Left lung (tissue), 10 donors: ENCODE measurements around the gene AARS2. TPM values are rescaled to one million over a fixed set of nuclear protein-coding genes. Genes with fewer than 3 reads are reported as not detected.
A peak's percentile ranks its signal among the peaks of the same experiment; 100 is the strongest.

ENCODE experiments used
- ATAC-seq: fragments of 200-7000 bp; cut with Tn5 transposase; one replicate; pipeline ENCODE4 v1.9.1; 2020; ENCODE audit warnings: moderate library complexity
- DNase-seq, 4 donors: peaks; one replicate each; pipeline ENCODE4 v3.0.0-alpha.2; 2013 to 2020
- H3K27ac ChIP-seq, 2 donors: fragments of 200-600 bp; sonication (generic) in 1 of 2; one replicate each; pipeline versions ENCODE4 v1.5.0 to v1.8.0; 2020 to 2021
- H3K27me3 ChIP-seq, 2 donors: fragments of 200-600 bp; sonication (generic) in 1 of 2; one replicate each; pipeline versions ENCODE4 v1.5.0 to v1.8.0; 2020 to 2021
- H3K36me3 ChIP-seq, 2 donors: fragments of 200-600 bp; sonication (generic) in 1 of 2; one replicate each; pipeline versions ENCODE4 v1.5.0 to v1.8.0; 2020 to 2021
- H3K4me1 ChIP-seq, 2 donors: fragments of 200-600 bp; one replicate each; pipeline ENCODE4 v1.8.0; 2021
- H3K4me3 ChIP-seq, 2 donors: fragments of 200-600 bp; sonication (generic) in 1 of 2; one replicate each; pipeline versions ENCODE4 v1.5.0 to v1.8.0; 2020 to 2021; ENCODE audit warnings: mild to moderate bottlenecking in 1 of 2
- H3K9me3 ChIP-seq, 2 donors: fragments of 200-600 bp; sonication (generic) in 1 of 2; one replicate each; pipeline versions ENCODE4 v1.5.0 to v1.8.0; 2020 to 2021
- intact Hi-C, 2 donors: fragments of 100-400 bp; cut with DNase I; formaldehyde crosslinking; loops; one replicate each; pipeline versions ENCODE4 v1.11.2 to v1.14.2; 2022
- polyA plus RNA-seq, 6 donors: library from polyadenylated mRNA; unstranded; fragments of 120-200 nt; gene quantifications; one replicate each; pipeline ENCODE4 v1.2.1, GENCODE V29; 2013; ENCODE audit not compliant: insufficient read length in 6 of 6
- total RNA-seq, 2 donors: library from RNA; stranded (reverse); fragmentation: NEBNext Ultra II Directional; extraction: Animal tissue kit (Norgen Biotek cat#: 25700); gene quantifications; one replicate each; pipeline ENCODE4 v1.2.1, GENCODE V29; 2021
- TF ChIP-seq, protein P1 (sequence below), 2 donors: fragments of 200-600 bp; sonication (generic) in 1 of 2; IDR thresholded peaks; one replicate each; pipeline versions ENCODE4 v1.5.0 to v1.8.0; 2021; ENCODE audit warnings: antibody characterized with exemption in 2 of 2
- donor health status: DM: no; HTN: yes; CAD: no.
- donor health status: DM: no; HTN: no; CAD: no.

AARS2 gene
- total and polyA plus RNA-seq, 8 donors = 10.8 to 18.8 (median 16.2) TPM

DNA sequence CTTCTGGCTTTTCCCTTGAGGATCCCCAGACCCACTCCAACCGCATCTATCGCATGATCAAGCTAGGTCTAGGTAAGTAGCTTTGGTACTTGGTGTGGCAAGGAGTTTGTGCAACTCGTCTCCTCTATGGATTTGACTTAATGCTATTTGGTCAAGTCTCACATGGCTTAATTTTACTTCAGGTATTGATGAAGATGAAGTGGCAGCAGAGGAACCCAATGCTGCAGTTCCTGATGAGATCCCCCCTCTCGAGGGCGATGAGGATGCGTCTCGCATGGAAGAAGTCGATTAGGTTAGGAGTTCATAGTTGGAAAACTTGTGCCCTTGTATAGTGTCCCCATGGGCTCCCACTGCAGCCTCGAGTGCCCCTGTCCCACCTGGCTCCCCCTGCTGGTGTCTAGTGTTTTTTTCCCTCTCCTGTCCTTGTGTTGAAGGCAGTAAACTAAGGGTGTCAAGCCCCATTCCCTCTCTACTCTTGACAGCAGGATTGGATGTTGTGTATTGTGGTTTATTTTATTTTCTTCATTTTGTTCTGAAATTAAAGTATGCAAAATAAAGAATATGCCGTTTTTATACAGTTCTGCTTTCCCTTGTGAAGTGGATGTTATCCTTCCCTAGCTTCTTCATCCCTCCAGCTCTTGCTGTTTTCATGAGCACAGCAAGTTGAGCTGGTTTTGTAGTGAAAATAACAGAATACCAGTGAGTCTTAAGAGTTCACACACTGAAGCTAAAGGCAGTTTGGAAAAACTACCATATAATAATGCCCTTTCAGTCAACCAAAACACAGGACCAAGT is 59.6 kb downstream of the AARS2 start:
- Histone ChIP-seq H3K4me1 (peaks cover 25 to 91% of the 10 kb centered on the region in 2 donors), H3K9me3 (no peaks in the 10 kb centered on the region), H3K27me3 (no peaks in the 10 kb centered on the region), H3K36me3 (peaks cover 5 to 75% of the 10 kb centered on the region in 2 donors), H3K4me3 (no peak overlapping the region), H3K27ac (no peak overlapping the region)
- DNase-seq (peak in 1 of 4 donors; percentile 25), ATAC-seq (no peak)
- intact Hi-C loops = no loop called here
- TF ChIP-seq, protein P1, sequence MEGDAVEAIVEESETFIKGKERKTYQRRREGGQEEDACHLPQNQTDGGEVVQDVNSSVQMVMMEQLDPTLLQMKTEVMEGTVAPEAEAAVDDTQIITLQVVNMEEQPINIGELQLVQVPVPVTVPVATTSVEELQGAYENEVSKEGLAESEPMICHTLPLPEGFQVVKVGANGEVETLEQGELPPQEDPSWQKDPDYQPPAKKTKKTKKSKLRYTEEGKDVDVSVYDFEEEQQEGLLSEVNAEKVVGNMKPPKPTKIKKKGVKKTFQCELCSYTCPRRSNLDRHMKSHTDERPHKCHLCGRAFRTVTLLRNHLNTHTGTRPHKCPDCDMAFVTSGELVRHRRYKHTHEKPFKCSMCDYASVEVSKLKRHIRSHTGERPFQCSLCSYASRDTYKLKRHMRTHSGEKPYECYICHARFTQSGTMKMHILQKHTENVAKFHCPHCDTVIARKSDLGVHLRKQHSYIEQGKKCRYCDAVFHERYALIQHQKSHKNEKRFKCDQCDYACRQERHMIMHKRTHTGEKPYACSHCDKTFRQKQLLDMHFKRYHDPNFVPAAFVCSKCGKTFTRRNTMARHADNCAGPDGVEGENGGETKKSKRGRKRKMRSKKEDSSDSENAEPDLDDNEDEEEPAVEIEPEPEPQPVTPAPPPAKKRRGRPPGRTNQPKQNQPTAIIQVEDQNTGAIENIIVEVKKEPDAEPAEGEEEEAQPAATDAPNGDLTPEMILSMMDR (IDR thresholded peaks at IDR 0.05) = peak; percentile 18 to 28

DNA sequence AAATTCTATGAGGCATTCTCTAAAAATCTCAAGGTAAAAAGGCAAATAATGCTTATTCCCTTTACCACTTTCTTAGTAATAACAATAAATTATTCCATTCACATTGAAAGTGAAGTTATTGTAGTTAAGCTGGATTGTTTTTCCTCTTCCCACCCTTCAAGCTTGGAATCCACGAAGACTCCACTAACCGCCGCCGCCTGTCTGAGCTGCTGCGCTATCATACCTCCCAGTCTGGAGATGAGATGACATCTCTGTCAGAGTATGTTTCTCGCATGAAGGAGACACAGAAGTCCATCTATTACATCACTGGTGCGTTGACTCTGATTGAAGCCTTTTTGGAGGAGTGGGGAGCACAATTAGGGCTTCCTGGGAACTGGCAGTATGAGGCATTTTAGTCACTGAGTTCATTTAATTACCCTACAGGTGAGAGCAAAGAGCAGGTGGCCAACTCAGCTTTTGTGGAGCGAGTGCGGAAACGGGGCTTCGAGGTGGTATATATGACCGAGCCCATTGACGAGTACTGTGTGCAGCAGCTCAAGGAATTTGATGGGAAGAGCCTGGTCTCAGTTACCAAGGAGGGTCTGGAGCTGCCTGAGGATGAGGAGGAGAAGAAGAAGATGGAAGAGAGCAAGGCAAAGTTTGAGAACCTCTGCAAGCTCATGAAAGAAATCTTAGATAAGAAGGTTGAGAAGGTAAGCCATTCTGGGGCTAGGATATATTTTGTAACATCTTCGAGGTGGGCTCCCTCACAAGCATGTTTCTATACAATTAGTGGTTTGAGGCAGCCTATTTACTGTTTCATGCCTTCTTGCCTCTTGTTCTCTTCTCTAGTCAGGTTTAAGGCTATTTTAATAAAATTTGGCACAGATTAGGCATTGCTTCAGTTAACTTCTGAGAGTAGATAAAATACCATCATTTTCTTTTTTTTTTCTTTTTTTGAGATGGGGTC is 61.3 kb downstream of the AARS2 start:
- Histone ChIP-seq H3K27me3 (no peaks in the 10 kb centered on the region), H3K27ac (no peak overlapping the region), H3K4me1 (peaks cover 21 to 86% of the 10 kb centered on the region in 2 donors), H3K36me3 (peaks cover 5 to 74% of the 10 kb centered on the region in 2 donors), H3K9me3 (no peaks in the 10 kb centered on the region), H3K4me3 (no peak overlapping the region)
- intact Hi-C loops = no loop called here
- TF ChIP-seq, protein P1 (IDR thresholded peaks at IDR 0.05) = no peak
- ATAC-seq (no peak), DNase-seq (peak in 1 of 4 donors; percentile 24)

DNA sequence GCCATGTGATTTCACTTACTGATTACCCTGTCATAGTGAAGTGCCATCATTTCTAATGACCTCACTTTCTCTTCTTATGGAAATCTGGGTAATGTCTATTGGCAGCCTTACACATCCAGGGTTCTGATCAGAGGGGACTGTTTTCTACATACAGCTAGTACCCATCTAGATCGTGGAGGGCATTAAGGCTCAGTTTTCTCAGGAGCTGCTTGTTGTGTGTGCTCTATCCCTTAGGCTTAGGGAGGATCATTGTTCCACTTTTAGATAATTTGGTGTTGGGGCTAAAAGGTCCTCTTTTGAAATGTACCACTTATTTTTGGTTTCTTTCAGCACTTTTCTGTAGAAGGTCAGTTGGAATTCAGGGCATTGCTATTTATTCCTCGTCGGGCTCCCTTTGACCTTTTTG is 62.4 kb downstream of the AARS2 start:
- Histone ChIP-seq H3K27ac (no peak overlapping the region), H3K9me3 (no peaks in the 10 kb centered on the region), H3K27me3 (no peaks in the 10 kb centered on the region), H3K36me3 (peaks cover 5 to 74% of the 10 kb centered on the region in 2 donors), H3K4me3 (no peak overlapping the region), H3K4me1 (peaks cover 15 to 80% of the 10 kb centered on the region in 2 donors)
- TF ChIP-seq, protein P1 (IDR thresholded peaks at IDR 0.05) = no peak
- ATAC-seq = no peak
- DNase-seq = no peak
- intact Hi-C loops = no loop called here

DNA sequence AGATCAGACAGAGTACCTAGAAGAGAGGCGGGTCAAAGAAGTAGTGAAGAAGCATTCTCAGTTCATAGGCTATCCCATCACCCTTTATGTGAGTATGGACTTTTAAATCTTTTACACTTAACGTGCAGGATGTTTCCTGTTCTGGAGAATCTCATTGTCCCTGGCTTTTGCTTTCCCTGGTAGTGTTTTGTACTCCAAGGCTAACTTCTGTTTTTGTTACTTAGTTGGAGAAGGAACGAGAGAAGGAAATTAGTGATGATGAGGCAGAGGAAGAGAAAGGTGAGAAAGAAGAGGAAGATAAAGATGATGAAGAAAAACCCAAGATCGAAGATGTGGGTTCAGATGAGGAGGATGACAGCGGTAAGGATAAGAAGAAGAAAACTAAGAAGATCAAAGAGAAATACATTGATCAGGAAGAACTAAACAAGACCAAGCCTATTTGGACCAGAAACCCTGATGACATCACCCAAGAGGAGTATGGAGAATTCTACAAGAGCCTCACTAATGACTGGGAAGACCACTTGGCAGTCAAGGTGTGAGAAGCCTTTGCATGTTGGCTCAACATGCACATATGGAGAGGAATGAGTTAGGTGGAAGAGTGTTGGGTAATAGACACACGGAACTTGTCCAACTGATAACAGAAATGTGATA is 63.0 kb downstream of the AARS2 start:
- H3K4me1 ChIP-seq = peaks cover 16 to 80% of the 10 kb centered on the region in 2 donors
- ATAC-seq = no peak
- H3K9me3 ChIP-seq = no peaks in the 10 kb centered on the region
- H3K27ac ChIP-seq = peak overlapping the region in 1 of 2 donors; percentile 16
- no peak for DNase-seq
- intact Hi-C loops = no loop called here
- H3K27me3 ChIP-seq = no peaks in the 10 kb centered on the region
- peaks cover 5 to 70% of the 10 kb centered on the region in 2 donors for H3K36me3 ChIP-seq
- TF ChIP-seq, protein P1 (IDR thresholded peaks at IDR 0.05) = no peak
- H3K4me3 ChIP-seq = peak overlapping the region in 1 of 2 donors; percentile 64

Other genes with a start within 250 kb of the AARS2 start
- gene MRPL14, start 185.9 kb downstream of the AARS2 start, total RNA-seq = 100 to 1,000 TPM in 1 of 2 donors, 10 to 100 TPM in 1; 85.5 to 100 TPM
- 10 to 100 TPM; 29.8 to 41.4 (median 36.2) TPM for gene MRPL14, start 185.9 kb downstream of the AARS2 start, polyA plus RNA-seq
- gene TMEM63B, start 185.8 kb downstream of the AARS2 start, total RNA-seq = 100 to 1,000 TPM in 1 of 2 donors, 10 to 100 TPM in 1; 79.9 to 186 TPM
- 10 to 100 TPM; 29.8 to 36.4 (median 31.7) TPM for gene TMEM63B, start 185.8 kb downstream of the AARS2 start, polyA plus RNA-seq
- gene CAPN11, start 154.5 kb downstream of the AARS2 start, total RNA-seq = under 1 TPM; 0.23 to 0.29 TPM
- under 1 TPM in 5 of 6 donors, not detected in 1; 0.10 to 0.28 (median 0.16) TPM for gene CAPN11, start 154.5 kb downstream of the AARS2 start, polyA plus RNA-seq
- under 1 TPM in 1 of 2 donors, not detected in 1; 0.34 TPM for gene MYMX, start 96.4 kb downstream of the AARS2 start, total RNA-seq
- gene MYMX, start 96.4 kb downstream of the AARS2 start, polyA plus RNA-seq = under 1 TPM in 5 of 6 donors, not detected in 1; 0.21 to 0.79 (median 0.32) TPM
- gene SLC29A1, start 89.8 kb downstream of the AARS2 start, total RNA-seq = 10 to 100 TPM; 46.8 to 48.2 TPM
- 10 to 100 TPM; 22.4 to 31.9 (median 26.6) TPM for gene SLC29A1, start 89.8 kb downstream of the AARS2 start, polyA plus RNA-seq
- 100 to 1,000 TPM; 726 to 810 TPM for gene HSP90AB1, start 66.2 kb downstream of the AARS2 start, total RNA-seq
- gene HSP90AB1, start 66.2 kb downstream of the AARS2 start, polyA plus RNA-seq = 1,000 to 10,000 TPM; 1,163 to 1,444 (median 1,283) TPM
- 10 to 100 TPM; 43.7 to 50.0 TPM for gene SLC35B2, start 55.8 kb downstream of the AARS2 start, total RNA-seq
- gene SLC35B2, start 55.8 kb downstream of the AARS2 start, polyA plus RNA-seq = 10 to 100 TPM; 38.7 to 50.3 (median 43.0) TPM
- 10 to 100 TPM; 12.1 to 19.3 TPM for gene NFKBIE, start 47.8 kb downstream of the AARS2 start, total RNA-seq
- gene NFKBIE, start 47.8 kb downstream of the AARS2 start, polyA plus RNA-seq = 1 to 10 TPM; 7.5 to 9.2 (median 8.7) TPM
- gene TMEM151B, start 42.9 kb downstream of the AARS2 start, total RNA-seq = not detected
- gene TMEM151B, start 42.9 kb downstream of the AARS2 start, polyA plus RNA-seq = 1 to 10 TPM in 1 of 6 donors, under 1 TPM in 5; 0.70 to 1.2 (median 0.87) TPM
- gene SPATS1, start 29.3 kb upstream of the AARS2 start, total RNA-seq = under 1 TPM in 1 of 2 donors, not detected in 1; 0.45 TPM
- 1 to 10 TPM in 1 of 6 donors, under 1 TPM in 4, not detected in 1; 0.31 to 1.2 (median 0.38) TPM for gene SPATS1, start 29.3 kb upstream of the AARS2 start, polyA plus RNA-seq
- 10 to 100 TPM; 16.5 to 17.3 TPM for gene CDC5L, start 74.4 kb upstream of the AARS2 start, total RNA-seq
- 10 to 100 TPM; 34.6 to 38.0 (median 36.7) TPM for gene CDC5L, start 74.4 kb upstream of the AARS2 start, polyA plus RNA-seq